Measurements from ENCODE around the gene NCAM1.

Gene NCAM1

GRCh38 chr11:113199866-113200265 lies 238.6 kb downstream of the NCAM1 start:
- no peak for DNase-seq (ENCODE audit: low read depth in 2 of 2)

GRCh38 chr11:113201054-113201818 lies 240.0 kb downstream of the NCAM1 start:
- DNase-seq (ENCODE audit: low read depth in 2 of 2) = no peak

DNA sequence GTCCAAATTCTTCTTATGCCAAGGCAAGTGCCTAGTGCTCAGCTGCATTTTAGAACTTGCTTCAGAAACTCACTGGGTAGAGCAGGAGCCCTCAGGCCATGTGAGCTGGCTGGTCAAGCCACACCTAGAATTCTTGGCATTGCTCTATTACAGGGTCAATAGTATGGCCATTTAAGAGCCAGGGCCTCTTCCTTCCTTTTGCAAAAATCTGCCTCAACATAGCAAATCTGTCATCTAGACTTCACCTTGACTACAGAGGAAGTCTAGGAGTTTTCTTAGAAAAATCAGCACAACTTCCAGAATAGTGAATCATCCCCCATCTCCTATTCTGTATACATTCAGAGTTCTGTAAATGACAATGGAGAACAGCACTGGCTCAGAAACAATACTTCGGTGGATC lies 241.2 kb downstream of the NCAM1 start:
- no peak for DNase-seq (ENCODE audit: low read depth in 2 of 2)

DNA sequence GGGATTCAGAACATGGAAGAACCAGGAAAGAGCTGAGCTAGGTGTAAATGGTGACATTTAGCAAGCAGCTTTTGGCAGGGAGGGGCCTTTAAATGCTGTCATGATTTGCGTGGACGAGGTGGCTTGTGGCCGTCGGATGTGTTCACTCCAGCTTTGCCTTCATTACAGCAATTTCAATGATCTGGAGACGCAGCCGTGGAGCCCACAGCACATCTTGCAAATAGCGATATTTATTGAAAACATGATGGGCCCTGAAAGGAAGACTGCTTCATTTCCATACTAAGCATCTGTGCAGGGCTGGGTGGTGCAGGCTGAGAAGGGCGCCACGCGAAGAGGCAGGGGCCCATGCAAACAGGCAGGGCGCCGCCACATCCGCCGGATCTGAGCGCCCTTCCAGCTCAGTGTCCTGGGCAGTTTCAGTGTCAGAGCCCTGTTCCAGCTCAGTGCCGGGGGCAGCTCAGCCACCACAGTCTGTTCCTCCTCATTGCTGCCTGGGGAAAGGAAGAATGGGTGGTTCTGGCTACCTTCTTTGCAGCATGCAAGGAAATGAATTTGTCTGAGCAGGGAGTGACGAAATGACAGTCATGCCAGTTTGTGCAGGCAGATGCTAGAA lies 242.0 kb downstream of the NCAM1 start:
- no peak for DNase-seq (ENCODE audit: low read depth in 2 of 2)

DNA sequence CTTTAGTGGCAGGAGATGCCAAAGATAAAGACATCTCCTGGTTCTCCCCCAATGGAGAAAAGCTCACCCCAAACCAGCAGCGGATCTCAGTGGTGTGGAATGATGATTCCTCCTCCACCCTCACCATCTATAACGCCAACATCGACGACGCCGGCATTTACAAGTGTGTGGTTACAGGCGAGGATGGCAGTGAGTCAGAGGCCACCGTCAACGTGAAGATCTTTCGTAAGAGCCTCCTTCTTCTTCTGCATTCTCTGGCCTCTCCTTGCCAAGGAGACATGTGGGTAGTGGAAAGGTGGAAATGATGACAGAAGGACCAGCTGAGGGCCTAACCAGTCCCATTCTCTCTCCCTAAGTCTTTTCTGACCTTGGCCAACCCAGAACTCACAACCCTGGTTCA lies 243.1 kb downstream of the NCAM1 start:
- DNase-seq (ENCODE audit: low read depth in 2 of 2) = no peak

DNA sequence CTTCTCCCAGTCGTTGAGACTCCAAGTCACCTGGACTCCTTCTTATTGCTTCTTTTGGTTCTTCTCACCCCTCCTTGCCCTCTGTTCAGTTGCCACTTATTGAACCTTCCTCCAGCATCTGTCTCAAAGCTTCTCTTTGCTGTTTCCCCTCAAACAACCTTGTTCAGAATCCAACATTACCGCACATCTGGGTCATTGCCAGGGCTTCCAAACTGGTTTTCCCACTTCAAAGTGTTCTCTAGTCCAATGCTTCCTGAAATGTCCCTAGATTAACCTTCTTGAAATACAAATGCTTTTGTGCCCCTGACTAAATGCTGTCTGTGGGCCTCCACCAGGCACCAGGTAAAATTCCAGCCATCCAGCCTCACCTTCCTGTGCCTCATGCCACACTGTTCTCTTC lies 252.3 kb downstream of the NCAM1 start:
- DNase-seq (ENCODE audit: low read depth in 2 of 2) = no peak

DNA sequence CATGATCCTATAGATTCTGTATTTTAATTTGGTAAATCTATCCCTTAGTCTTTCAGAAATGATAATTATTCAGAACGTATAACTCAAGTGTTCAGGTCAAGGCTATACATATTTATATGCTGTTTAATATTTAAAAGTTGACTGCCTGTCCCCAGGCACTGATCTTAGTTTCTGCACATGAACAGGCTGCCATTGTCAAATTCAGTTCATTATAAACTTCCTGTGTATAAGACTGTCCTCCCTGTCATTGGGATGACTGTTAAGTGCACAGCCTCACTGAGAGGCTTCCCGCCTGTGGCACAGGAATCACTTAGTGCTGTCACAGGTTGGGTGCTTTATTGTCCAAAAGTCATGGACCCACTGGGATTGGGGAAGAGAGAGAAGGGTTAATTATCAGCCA lies 261.0 kb downstream of the NCAM1 start:
- no peak for DNase-seq (ENCODE audit: low read depth in 2 of 2)

DNA sequence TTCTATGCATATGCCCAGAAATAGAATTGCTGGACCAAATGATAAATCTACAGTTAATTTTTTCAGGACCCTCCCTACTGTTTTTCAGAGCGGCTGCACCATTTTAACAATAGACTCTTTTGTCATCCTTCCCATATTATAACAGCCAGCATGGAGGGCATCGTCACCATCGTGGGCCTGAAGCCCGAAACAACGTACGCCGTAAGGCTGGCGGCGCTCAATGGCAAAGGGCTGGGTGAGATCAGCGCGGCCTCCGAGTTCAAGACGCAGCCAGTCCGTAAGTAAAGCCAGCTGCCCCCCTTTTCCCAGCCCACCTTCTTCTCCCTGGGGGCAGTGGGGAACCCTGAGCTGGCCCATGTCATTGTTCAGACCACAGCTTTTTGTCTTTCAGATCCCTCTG lies 273.7 kb downstream of the NCAM1 start:
- DNase-seq (ENCODE audit: low read depth in 2 of 2) = no peak

DNA sequence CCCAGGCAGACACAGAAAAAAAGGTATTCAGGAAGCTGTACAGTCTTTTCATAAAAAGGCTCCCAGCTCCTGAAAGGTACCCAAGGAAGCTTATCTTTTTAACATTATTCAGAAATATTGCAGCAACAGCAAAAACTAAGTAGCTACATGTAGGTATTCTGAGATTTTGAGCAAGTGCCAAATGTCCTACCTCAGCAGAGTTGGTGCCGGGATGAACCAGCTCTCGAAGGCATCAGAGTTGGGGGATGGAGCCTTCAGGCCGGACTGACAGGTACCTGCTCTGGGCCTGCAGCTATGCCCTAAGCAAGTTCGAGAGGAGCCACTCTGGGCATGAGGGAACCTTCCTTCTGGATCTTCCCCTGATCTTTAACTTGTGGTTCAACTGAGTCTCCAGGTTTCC lies 276.0 kb downstream of the NCAM1 start:
- no peak for DNase-seq (ENCODE audit: low read depth in 2 of 2)

- DNase-seq (ENCODE audit: low read depth in 2 of 2) = no peak
Measured at GRCh38 chr11:113238721-113239120, 277.5 kb downstream of the NCAM1 start.

DNA sequence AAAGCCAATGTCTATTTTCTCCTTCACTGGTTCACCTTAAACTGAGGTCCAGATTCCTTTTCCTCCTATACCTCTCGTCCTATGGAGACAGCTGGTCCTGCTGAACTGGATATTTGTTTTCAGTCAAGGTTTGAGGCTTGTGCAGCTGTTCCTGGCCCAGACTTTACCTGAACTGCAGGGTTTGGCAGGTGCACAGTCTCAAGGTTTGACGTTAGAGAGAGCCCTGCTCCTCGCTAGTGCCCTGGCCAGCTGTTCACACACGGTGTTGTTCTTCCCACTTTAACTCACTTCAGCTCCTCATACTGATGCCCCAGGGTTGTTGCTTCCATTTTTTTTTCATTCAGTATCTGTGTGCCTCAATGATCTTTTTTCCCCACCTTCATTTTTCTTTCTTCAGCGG lies 279.2 kb downstream of the NCAM1 start:
- DNase-seq (ENCODE audit: low read depth in 2 of 2) = no peak

DNA sequence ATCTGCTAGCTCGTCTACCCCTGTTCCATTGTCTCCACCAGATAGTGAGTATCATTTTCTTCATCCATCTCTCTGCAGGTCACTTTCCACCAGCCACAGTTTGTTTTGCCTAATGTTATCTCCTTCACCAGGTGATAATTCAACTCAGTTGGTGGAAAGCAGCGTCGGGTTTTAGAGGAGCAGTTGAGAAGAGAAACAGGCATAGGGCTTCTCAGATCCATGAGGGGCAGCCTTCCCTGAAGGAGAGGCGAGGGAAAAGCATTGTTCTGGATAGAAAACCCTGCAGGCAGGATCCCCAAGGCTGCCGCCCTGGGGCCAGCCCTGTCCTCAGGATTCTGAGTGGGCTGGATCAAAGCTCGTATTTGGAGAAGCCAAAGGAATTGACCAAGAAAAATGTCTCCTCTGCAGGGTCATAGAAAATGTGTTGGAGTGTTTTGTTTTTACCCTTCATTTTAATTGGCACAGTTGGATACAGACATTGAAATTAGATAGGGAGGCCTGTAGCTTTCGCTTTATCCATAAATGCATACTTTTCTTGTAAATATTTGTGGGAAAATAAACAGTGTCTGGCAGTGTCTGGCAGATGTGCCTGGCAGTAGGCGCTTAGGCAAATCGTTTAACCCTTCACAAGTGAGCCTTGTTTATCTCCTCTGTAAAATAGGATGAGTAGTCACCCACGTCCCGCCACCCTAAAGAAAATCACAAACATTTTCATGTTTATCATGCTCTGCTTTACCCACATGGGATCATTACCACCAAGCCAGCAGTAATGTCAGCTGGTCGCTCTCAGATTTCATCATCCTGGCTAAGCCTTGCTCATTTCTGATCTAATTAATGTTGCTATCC lies 279.8 kb downstream of the NCAM1 start:
- DNase-seq (ENCODE audit: low read depth in 2 of 2) = no peak

GRCh38 chr11:113241636-113242054 lies 280.4 kb downstream of the NCAM1 start:
- DNase-seq (ENCODE audit: low read depth in 2 of 2) = no peak

DNA sequence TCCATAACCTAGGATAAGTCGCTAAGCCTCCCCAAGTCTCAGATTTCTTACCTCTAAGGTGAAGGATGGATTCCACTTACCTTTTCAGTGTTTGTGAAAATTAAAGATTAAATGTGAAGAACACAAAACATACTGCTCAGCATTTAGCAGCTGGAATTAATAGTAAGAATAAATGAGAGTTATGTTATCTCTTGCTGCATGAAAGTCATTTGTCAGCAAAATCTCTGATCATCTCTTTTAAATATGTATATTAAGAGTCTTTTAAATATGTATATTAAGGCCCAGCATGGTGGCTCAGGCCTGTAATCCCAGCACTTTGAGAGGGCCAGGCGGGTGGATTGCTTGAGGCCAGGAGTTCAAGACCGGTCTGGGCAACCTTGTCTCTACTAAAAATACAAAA lies 280.8 kb downstream of the NCAM1 start:
- DNase-seq (ENCODE audit: low read depth in 2 of 2) = no peak

- no peak for DNase-seq (ENCODE audit: low read depth in 2 of 2)
Measured at GRCh38 chr11:113242767-113243397, 281.7 kb downstream of the NCAM1 start.

- no peak for DNase-seq (ENCODE audit: low read depth in 2 of 2)
Measured at GRCh38 chr11:113243696-113244095, 282.5 kb downstream of the NCAM1 start.

GRCh38 chr11:113245216-113245615 lies 284.0 kb downstream of the NCAM1 start:
- DNase-seq (ENCODE audit: low read depth in 2 of 2) = no peak

DNA sequence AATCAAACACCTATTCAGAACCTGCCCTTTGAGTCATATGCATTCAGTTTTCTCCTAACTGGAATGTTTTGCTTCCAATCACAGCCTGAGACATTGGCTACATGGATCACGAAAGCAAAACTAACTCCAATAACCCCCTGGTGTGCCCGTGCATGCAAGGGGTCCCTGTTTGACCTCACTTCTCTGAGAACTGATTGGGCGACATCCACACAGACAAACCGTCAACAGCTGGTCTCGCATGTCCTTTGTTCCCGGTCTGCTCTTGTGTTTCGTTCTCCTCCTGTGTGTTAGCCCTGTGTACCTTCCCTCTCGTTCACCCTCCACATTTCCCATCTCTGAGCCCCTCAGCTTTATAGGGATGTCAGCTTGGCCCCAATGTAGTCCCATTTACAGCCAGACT lies 286.0 kb downstream of the NCAM1 start:
- no peak for DNase-seq (ENCODE audit: low read depth in 2 of 2)

DNA sequence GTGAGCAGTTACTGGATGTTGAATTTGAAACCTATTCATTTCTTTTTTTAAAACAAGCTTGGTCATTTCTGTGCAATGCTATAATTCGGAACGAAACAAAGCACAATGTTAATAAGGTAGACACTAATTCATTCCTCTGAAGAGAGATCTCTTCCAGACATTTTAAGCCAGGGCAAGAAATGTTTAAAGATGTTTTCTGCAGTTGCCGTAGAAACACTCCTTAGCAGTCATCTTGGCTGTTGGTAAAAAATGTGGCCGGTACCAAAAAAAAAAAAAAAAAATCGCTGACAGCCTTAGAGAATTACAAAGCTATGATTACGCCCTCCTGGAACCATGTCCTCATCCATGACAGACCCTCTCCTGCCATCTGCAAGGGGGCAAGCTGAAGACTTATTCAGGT lies 286.7 kb downstream of the NCAM1 start:
- DNase-seq (ENCODE audit: low read depth in 2 of 2) = no peak

GRCh38 chr11:113248702-113249490 lies 287.7 kb downstream of the NCAM1 start:
- no peak for DNase-seq (ENCODE audit: low read depth in 2 of 2)

DNA sequence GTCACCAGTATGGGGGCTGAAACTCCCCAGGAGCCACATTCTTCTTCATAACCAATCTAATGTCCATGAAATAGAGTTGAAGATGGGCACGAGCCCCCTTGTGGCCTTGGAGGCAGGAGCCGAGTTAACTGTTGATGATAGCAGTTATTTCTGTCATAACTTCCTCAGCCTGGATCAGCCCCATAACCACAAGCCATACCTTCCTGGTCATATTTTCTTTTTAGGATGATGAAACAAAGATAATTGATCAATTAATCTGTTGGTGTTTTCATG lies 288.2 kb downstream of the NCAM1 start:
- no peak for DNase-seq (ENCODE audit: low read depth in 2 of 2)

- no peak for DNase-seq (ENCODE audit: low read depth in 2 of 2)
Measured at GRCh38 chr11:113249786-113250185, 288.6 kb downstream of the NCAM1 start.
